GM23338 (cell line): ENCODE data around the gene KAT2A. TPM values are rescaled to one million over a fixed set of nuclear protein-coding genes. Genes with fewer than 3 reads are reported as not detected.

Experiments
- ATAC-seq: fragments of 200-7000 bp; cut with Tn5 transposase; 3 replicates; pipeline ENCODE4 v1.9.1; 2020
- DNase-seq: peaks from one replicate; pipeline ENCODE4 v3.0.0-alpha.2; 2015; ENCODE audit warnings: low spot score
- H2AFZ ChIP-seq: fragments of 200-600 bp; sonication (generic); 2 replicates; pipeline ENCODE4 v1.8.0; 2016; ENCODE audit warnings: antibody characterized with exemption, mild to moderate bottlenecking, moderate library complexity
- H3F3A ChIP-seq: fragments of 200-600 bp; sonication (generic); replicated peaks from 2 replicates; pipeline ENCODE4 v1.8.0; 2017; ENCODE audit warnings: antibody characterized with exemption, mixed run types, low read depth
- H3K27ac ChIP-seq: fragments of 200-600 bp; sonication (generic); 2 replicates; pipeline ENCODE4 v1.6.1; 2016; ENCODE audit warnings: low read depth
- H3K27me3 ChIP-seq: fragments of 200-600 bp; sonication (generic); 2 replicates; pipeline ENCODE4 v1.8.0; 2016; ENCODE audit warnings: mild to moderate bottlenecking, mixed run types, moderate library complexity; ENCODE audit not compliant: insufficient read depth
- H3K36me3 ChIP-seq: fragments of 200-600 bp; sonication (generic); 2 replicates; pipeline ENCODE4 v1.8.0; 2016; ENCODE audit warnings: mild to moderate bottlenecking; ENCODE audit not compliant: insufficient read depth
- H3K4me1 ChIP-seq: fragments of 200-600 bp; sonication (generic); 2 replicates; pipeline ENCODE4 v1.8.0; 2016; ENCODE audit warnings: mild to moderate bottlenecking, moderate library complexity; ENCODE audit not compliant: insufficient read depth
- H3K4me2 ChIP-seq: fragments of 200-600 bp; sonication (generic); 2 replicates; pipeline ENCODE4 v1.7.1; 2017; ENCODE audit warnings: mixed run types
- H3K4me3 ChIP-seq: fragments of 200-600 bp; sonication (generic); 2 replicates; pipeline ENCODE4 v1.6.1; 2016; ENCODE audit warnings: mixed run types
- H3K79me2 ChIP-seq: fragments of 200-600 bp; sonication (generic); replicated peaks from 2 replicates; pipeline ENCODE4 v1.8.0; 2017; ENCODE audit warnings: mild to moderate bottlenecking; ENCODE audit not compliant: insufficient read depth
- H3K9me2 ChIP-seq: fragments of 200-600 bp; sonication (generic); 2 replicates; pipeline ENCODE4 v1.8.0; 2017; ENCODE audit not compliant: insufficient read depth
- H4K20me1 ChIP-seq: fragments of 200-600 bp; sonication (generic); replicated peaks from 2 replicates; pipeline ENCODE4 v1.8.0; 2017; ENCODE audit warnings: mild to moderate bottlenecking; ENCODE audit not compliant: insufficient read depth
- H3K27ac Mint-ChIP-seq: 2 replicates; pipeline ENCODE4 v1.8.0; 2020; ENCODE audit warnings: inconsistent platforms, mild to moderate bottlenecking, moderate library complexity, mixed read lengths
- H3K27me3 Mint-ChIP-seq: 3 replicates; pipeline ENCODE4 v1.8.0; 2022; ENCODE audit warnings: low read depth, mild to moderate bottlenecking, moderate library complexity, mixed read lengths, inconsistent platforms; ENCODE audit not compliant: insufficient read depth, poor library complexity
- H3K36me3 Mint-ChIP-seq: 3 replicates; pipeline ENCODE4 v1.8.0; 2021; ENCODE audit warnings: low read depth, mild to moderate bottlenecking, inconsistent platforms, moderate library complexity, mixed read lengths
- H3K4me1 Mint-ChIP-seq: 3 replicates; pipeline ENCODE4 v1.8.0; 2020; ENCODE audit warnings: mild to moderate bottlenecking, inconsistent platforms, mixed read lengths
- H3K4me3 Mint-ChIP-seq: 3 replicates; pipeline ENCODE4 v1.8.0; 2021; ENCODE audit warnings: moderate library complexity, mild to moderate bottlenecking, inconsistent platforms, mixed read lengths
- H3K9me3 Mint-ChIP-seq: 3 replicates; pipeline ENCODE4 v1.8.0; 2020; ENCODE audit warnings: moderate library complexity, mild to moderate bottlenecking, inconsistent platforms, mixed read lengths
- CREB1 ChIP-seq: fragments of 250-450 bp; sonication (Bioruptor Pico); IDR thresholded peaks from 2 replicates; pipeline ENCODE4 v1.5.0; 2020; ENCODE audit warnings: low read depth, mild to moderate bottlenecking, moderate library complexity
- EZH2 ChIP-seq: fragments of 200-600 bp; sonication (generic); IDR thresholded peaks from one replicate; pipeline ENCODE4 v1.8.0; 2017; ENCODE audit warnings: antibody characterized with exemption, mild to moderate bottlenecking, low read depth; ENCODE audit not compliant: unreplicated experiment
- EZH2phosphoT487 ChIP-seq: fragments of 200-600 bp; sonication (generic); IDR thresholded peaks from one replicate; pipeline ENCODE4 v1.8.1; 2018; ENCODE audit warnings: antibody characterized with exemption; ENCODE audit not compliant: unreplicated experiment
- JUNB ChIP-seq: IDR thresholded peaks from one replicate; pipeline ENCODE4 v1.6.1; 2016; ENCODE audit warnings: antibody characterized with exemption; ENCODE audit not compliant: unreplicated experiment
- NANOG ChIP-seq: IDR thresholded peaks from 2 replicates; pipeline ENCODE4 v1.6.1; 2016; ENCODE audit warnings: antibody characterized with exemption, borderline replicate concordance
- POLR2AphosphoS5 ChIP-seq: IDR thresholded peaks from 2 replicates; pipeline ENCODE4 v1.6.1; 2016; ENCODE audit warnings: antibody characterized with exemption, low read depth
- STAT1 ChIP-seq: IDR thresholded peaks from one replicate; pipeline ENCODE4 v1.6.1; 2016; ENCODE audit warnings: antibody characterized with exemption; ENCODE audit not compliant: unreplicated experiment
- ZNF114 ChIP-seq: fragments of 250-450 bp; sonication (Bioruptor Pico); IDR thresholded peaks from 2 replicates; pipeline ENCODE4 v1.5.0; 2020; ENCODE audit warnings: mild to moderate bottlenecking, moderate library complexity
- ZNF331 ChIP-seq: fragments of 250-450 bp; sonication (Bioruptor Pico); IDR thresholded peaks from 2 replicates; pipeline ENCODE4 v1.5.0; 2020; ENCODE audit warnings: low read depth, mild to moderate bottlenecking, moderate library complexity
- ZNF462 ChIP-seq: fragments of 250-450 bp; sonication (Bioruptor Pico); IDR thresholded peaks from 2 replicates; pipeline ENCODE4 v1.5.0; 2020; ENCODE audit warnings: mild to moderate bottlenecking, moderate library complexity
- polyA plus RNA-seq: library from polyadenylated mRNA; unstranded; fragments of >200 nt; fragmentation: Nextera tagmentation; extraction: Ambion mirVana; gene quantifications from 2 replicates; pipeline ENCODE4 v1.2.1, GENCODE V29; 2016
- total RNA-seq: library from RNA; depleted of rRNA; stranded (reverse); fragments of >200 nt; shearing (Covaris generic); gene quantifications from 2 replicates; pipeline ENCODE4 v1.2.3, GENCODE V29; 2014
- TF ChIP-seq, protein P1 (sequence below): IDR thresholded peaks from 2 replicates; pipeline ENCODE4 v1.6.1; 2016; ENCODE audit warnings: antibody characterized with exemption
- TF ChIP-seq, protein P2 (sequence below): IDR thresholded peaks from one replicate; pipeline ENCODE4 v1.6.1; 2018; ENCODE audit warnings: antibody characterized with exemption; ENCODE audit not compliant: unreplicated experiment
- TF ChIP-seq, protein P3 (sequence below), 2 experiments: fragments of 200-600 bp in 1 of 2; sonication (generic) in 1 of 2; conservative IDR thresholded peaks; 2 replicates each; pipeline versions ENCODE4 v1.5.1 to v1.6.1; 2016 to 2017; ENCODE audit warnings: antibody characterized with exemption in 2 of 2, low read depth in 2 of 2, mild to moderate bottlenecking in 2 of 2, moderate library complexity in 1 of 2

KAT2A gene
- total and polyA plus RNA-seq, 2 experiments from 2014 or later: 13.9 to 25.2 TPM

DNA sequence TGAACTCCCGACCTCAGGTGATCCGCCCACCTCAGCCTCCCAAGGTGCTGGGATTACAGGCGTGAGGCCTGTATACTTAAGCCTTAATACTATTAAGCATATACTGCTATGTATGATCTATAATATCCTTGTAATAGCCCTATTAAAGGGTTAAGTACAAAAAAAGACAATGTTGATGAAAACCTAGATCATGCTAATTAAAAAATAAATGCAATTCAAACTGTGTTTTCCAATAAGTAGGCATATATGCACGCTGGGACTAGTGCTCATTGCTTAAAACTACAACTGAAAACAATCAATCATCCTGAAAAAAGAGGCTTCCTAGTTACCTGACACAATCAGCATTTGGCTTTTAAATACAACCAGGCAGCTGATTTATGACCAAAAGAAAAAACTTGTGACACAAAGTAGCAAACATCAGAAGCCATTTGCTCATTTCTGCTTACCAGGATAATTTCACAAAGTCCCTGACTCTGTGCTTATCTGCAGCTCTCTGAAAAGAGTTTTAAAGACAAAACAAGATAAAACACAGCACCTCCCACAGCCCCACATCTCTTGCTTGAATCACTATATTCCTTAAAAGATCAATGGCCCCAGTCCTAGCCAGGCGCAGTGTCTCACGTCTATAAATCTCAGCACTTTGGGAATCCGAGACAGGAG lies 34.0 kb downstream of the KAT2A start:
- Mint-ChIP-seq H3K27me3 (peaks cover 2% of the 10 kb centered on the region), H3K4me3 (no peak overlapping the region), H3K4me1 (peaks cover 13% of the 10 kb centered on the region), H3K9me3 (no peaks in the 10 kb centered on the region), H3K27ac (no peak overlapping the region), H3K36me3 (no peaks in the 10 kb centered on the region)
- no peak for TF ChIP-seq POLR2AphosphoS5
- TF ChIP-seq CREB1 (CRISPR knock-in tag): no peak
- TF ChIP-seq, protein P1, sequence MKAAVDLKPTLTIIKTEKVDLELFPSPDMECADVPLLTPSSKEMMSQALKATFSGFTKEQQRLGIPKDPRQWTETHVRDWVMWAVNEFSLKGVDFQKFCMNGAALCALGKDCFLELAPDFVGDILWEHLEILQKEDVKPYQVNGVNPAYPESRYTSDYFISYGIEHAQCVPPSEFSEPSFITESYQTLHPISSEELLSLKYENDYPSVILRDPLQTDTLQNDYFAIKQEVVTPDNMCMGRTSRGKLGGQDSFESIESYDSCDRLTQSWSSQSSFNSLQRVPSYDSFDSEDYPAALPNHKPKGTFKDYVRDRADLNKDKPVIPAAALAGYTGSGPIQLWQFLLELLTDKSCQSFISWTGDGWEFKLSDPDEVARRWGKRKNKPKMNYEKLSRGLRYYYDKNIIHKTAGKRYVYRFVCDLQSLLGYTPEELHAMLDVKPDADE: no peak
- TF ChIP-seq ZNF114 (CRISPR knock-in tag): no peak
- no peak for TF ChIP-seq JUNB
- no peak for TF ChIP-seq NANOG
- no peak for TF ChIP-seq ZNF462 (CRISPR knock-in tag)
- no peak for TF ChIP-seq EZH2
- TF ChIP-seq STAT1: no peak
- no peak for TF ChIP-seq EZH2phosphoT487
- no peak for TF ChIP-seq ZNF331 (CRISPR knock-in tag)
- TF ChIP-seq, protein P2, sequence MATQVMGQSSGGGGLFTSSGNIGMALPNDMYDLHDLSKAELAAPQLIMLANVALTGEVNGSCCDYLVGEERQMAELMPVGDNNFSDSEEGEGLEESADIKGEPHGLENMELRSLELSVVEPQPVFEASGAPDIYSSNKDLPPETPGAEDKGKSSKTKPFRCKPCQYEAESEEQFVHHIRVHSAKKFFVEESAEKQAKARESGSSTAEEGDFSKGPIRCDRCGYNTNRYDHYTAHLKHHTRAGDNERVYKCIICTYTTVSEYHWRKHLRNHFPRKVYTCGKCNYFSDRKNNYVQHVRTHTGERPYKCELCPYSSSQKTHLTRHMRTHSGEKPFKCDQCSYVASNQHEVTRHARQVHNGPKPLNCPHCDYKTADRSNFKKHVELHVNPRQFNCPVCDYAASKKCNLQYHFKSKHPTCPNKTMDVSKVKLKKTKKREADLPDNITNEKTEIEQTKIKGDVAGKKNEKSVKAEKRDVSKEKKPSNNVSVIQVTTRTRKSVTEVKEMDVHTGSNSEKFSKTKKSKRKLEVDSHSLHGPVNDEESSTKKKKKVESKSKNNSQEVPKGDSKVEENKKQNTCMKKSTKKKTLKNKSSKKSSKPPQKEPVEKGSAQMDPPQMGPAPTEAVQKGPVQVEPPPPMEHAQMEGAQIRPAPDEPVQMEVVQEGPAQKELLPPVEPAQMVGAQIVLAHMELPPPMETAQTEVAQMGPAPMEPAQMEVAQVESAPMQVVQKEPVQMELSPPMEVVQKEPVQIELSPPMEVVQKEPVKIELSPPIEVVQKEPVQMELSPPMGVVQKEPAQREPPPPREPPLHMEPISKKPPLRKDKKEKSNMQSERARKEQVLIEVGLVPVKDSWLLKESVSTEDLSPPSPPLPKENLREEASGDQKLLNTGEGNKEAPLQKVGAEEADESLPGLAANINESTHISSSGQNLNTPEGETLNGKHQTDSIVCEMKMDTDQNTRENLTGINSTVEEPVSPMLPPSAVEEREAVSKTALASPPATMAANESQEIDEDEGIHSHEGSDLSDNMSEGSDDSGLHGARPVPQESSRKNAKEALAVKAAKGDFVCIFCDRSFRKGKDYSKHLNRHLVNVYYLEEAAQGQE: no peak
- TF ChIP-seq, protein P3, sequence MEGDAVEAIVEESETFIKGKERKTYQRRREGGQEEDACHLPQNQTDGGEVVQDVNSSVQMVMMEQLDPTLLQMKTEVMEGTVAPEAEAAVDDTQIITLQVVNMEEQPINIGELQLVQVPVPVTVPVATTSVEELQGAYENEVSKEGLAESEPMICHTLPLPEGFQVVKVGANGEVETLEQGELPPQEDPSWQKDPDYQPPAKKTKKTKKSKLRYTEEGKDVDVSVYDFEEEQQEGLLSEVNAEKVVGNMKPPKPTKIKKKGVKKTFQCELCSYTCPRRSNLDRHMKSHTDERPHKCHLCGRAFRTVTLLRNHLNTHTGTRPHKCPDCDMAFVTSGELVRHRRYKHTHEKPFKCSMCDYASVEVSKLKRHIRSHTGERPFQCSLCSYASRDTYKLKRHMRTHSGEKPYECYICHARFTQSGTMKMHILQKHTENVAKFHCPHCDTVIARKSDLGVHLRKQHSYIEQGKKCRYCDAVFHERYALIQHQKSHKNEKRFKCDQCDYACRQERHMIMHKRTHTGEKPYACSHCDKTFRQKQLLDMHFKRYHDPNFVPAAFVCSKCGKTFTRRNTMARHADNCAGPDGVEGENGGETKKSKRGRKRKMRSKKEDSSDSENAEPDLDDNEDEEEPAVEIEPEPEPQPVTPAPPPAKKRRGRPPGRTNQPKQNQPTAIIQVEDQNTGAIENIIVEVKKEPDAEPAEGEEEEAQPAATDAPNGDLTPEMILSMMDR (conservative IDR thresholded peaks at IDR 0.05; ENCODE audit: low read depth in 2 of 2): no peak
- H3K4me3 ChIP-seq: no peak overlapping the region
- H3K79me2 ChIP-seq: no peaks in the 10 kb centered on the region
- no peak for DNase-seq
- no peak overlapping the region for H2AFZ ChIP-seq
- no peak overlapping the region for H3K27ac ChIP-seq
- H4K20me1 ChIP-seq: no peaks in the 10 kb centered on the region
- H3F3A ChIP-seq: no peaks in the 10 kb centered on the region
- no peak overlapping the region for H3K4me2 ChIP-seq
- no peaks in the 10 kb centered on the region for H3K36me3 ChIP-seq
- H3K4me1 ChIP-seq: no peaks in the 10 kb centered on the region
- H3K9me2 ChIP-seq: no peaks in the 10 kb centered on the region
- no peak for ATAC-seq
- H3K27me3 ChIP-seq: no peaks in the 10 kb centered on the region
